ENCODE data around the gene PLCD3. TPM values are rescaled to one million over a fixed set of nuclear protein-coding genes. Genes with fewer than 3 reads are reported as not detected.

PLCD3 gene
- total RNA-seq, 4 donors from 2014 or later: 35.4 to 68.4 (median 44.2) TPM

GRCh38 chr17:45130681-45131615, 1.4 kb downstream of the PLCD3 start:
- TF ChIP-seq CTCF (IDR thresholded peaks at IDR 0.05): no peak
- no peak for ATAC-seq (ENCODE audit: low FRiP score)
- no peak for DNase-seq (ENCODE audit: low spot score)

- no peak for ATAC-seq (ENCODE audit: low FRiP score)
- no peak for TF ChIP-seq CTCF (IDR thresholded peaks at IDR 0.05)
- no peak for DNase-seq (ENCODE audit: low spot score)
These were observed 2.2 kb downstream of the PLCD3 start for GRCh38 chr17:45129940-45130680.

GRCh38 chr17:45129426-45129939, 2.8 kb downstream of the PLCD3 start:
- no peak for DNase-seq (ENCODE audit: low spot score)
- TF ChIP-seq CTCF (IDR thresholded peaks at IDR 0.05): no peak
- no peak for ATAC-seq (ENCODE audit: low FRiP score)

- ATAC-seq (ENCODE audit: low FRiP score): no peak
- no peak for TF ChIP-seq CTCF (IDR thresholded peaks at IDR 0.05)
- no peak for DNase-seq (ENCODE audit: low spot score)
These were observed 3.3 kb downstream of the PLCD3 start for GRCh38 chr17:45128989-45129388.

- no peak for TF ChIP-seq CTCF (IDR thresholded peaks at IDR 0.05)
These were observed 4.0 kb downstream of the PLCD3 start for GRCh38 chr17:45128331-45128730.

GRCh38 chr17:45127548-45128300, 4.6 kb downstream of the PLCD3 start:
- ATAC-seq (ENCODE audit: low FRiP score) (no peak), DNase-seq (ENCODE audit: low spot score) (no peak)
- no peak for TF ChIP-seq CTCF (IDR thresholded peaks at IDR 0.05)

More at GRCh38 chr17:45128331-45128730, 4.0 kb downstream of the PLCD3 start:
- ATAC-seq (ENCODE audit: low FRiP score) (no peak), DNase-seq (ENCODE audit: low spot score) (no peak)
